GM18861 (cell line): ENCODE results near the gene GADD45G.

ENCODE experiments used
- ATAC-seq: cut with Tn5 transposase; IDR thresholded peaks from one replicate; pipeline ENCODE4 v1.9.1; 2021; ENCODE audit not compliant: unreplicated experiment

GADD45G gene

GRCh38 chr9:89648247-89649000 lies 43.6 kb downstream of the GADD45G start:
- ATAC-seq = no peak

GRCh38 chr9:89649039-89649691 lies 44.4 kb downstream of the GADD45G start:
- no peak for ATAC-seq

- no peak for ATAC-seq
Measured at GRCh38 chr9:89654025-89654662, 49.3 kb downstream of the GADD45G start.

- no peak for ATAC-seq
Measured at GRCh38 chr9:89655056-89655989, 50.5 kb downstream of the GADD45G start.
